GM23338 (cell line): Measurements from ENCODE around the gene KRT81. TPM values are rescaled to one million over a fixed set of nuclear protein-coding genes. Genes with fewer than 3 reads are reported as not detected.

ENCODE experiments used
- ATAC-seq: fragments of 200-7000 bp; cut with Tn5 transposase; 3 replicates; pipeline ENCODE4 v1.9.1; 2020
- DNase-seq: peaks from one replicate; pipeline ENCODE4 v3.0.0-alpha.2; 2015; ENCODE audit warnings: low spot score
- H2AFZ ChIP-seq: fragments of 200-600 bp; sonication (generic); 2 replicates; pipeline ENCODE4 v1.8.0; 2016; ENCODE audit warnings: antibody characterized with exemption, mild to moderate bottlenecking, moderate library complexity
- H3F3A ChIP-seq: fragments of 200-600 bp; sonication (generic); replicated peaks from 2 replicates; pipeline ENCODE4 v1.8.0; 2017; ENCODE audit warnings: antibody characterized with exemption, mixed run types, low read depth
- H3K27ac ChIP-seq: fragments of 200-600 bp; sonication (generic); 2 replicates; pipeline ENCODE4 v1.6.1; 2016; ENCODE audit warnings: low read depth
- H3K27me3 ChIP-seq: fragments of 200-600 bp; sonication (generic); 2 replicates; pipeline ENCODE4 v1.8.0; 2016; ENCODE audit warnings: mild to moderate bottlenecking, mixed run types, moderate library complexity; ENCODE audit not compliant: insufficient read depth
- H3K36me3 ChIP-seq: fragments of 200-600 bp; sonication (generic); 2 replicates; pipeline ENCODE4 v1.8.0; 2016; ENCODE audit warnings: mild to moderate bottlenecking; ENCODE audit not compliant: insufficient read depth
- H3K4me1 ChIP-seq: fragments of 200-600 bp; sonication (generic); 2 replicates; pipeline ENCODE4 v1.8.0; 2016; ENCODE audit warnings: mild to moderate bottlenecking, moderate library complexity; ENCODE audit not compliant: insufficient read depth
- H3K4me2 ChIP-seq: fragments of 200-600 bp; sonication (generic); 2 replicates; pipeline ENCODE4 v1.7.1; 2017; ENCODE audit warnings: mixed run types
- H3K4me3 ChIP-seq: fragments of 200-600 bp; sonication (generic); 2 replicates; pipeline ENCODE4 v1.6.1; 2016; ENCODE audit warnings: mixed run types
- H3K79me2 ChIP-seq: fragments of 200-600 bp; sonication (generic); replicated peaks from 2 replicates; pipeline ENCODE4 v1.8.0; 2017; ENCODE audit warnings: mild to moderate bottlenecking; ENCODE audit not compliant: insufficient read depth
- H3K9me2 ChIP-seq: fragments of 200-600 bp; sonication (generic); 2 replicates; pipeline ENCODE4 v1.8.0; 2017; ENCODE audit not compliant: insufficient read depth
- H4K20me1 ChIP-seq: fragments of 200-600 bp; sonication (generic); replicated peaks from 2 replicates; pipeline ENCODE4 v1.8.0; 2017; ENCODE audit warnings: mild to moderate bottlenecking; ENCODE audit not compliant: insufficient read depth
- H3K27ac Mint-ChIP-seq: 2 replicates; pipeline ENCODE4 v1.8.0; 2020; ENCODE audit warnings: inconsistent platforms, mild to moderate bottlenecking, moderate library complexity, mixed read lengths
- H3K27me3 Mint-ChIP-seq: 3 replicates; pipeline ENCODE4 v1.8.0; 2022; ENCODE audit warnings: low read depth, mild to moderate bottlenecking, moderate library complexity, mixed read lengths, inconsistent platforms; ENCODE audit not compliant: insufficient read depth, poor library complexity
- H3K36me3 Mint-ChIP-seq: 3 replicates; pipeline ENCODE4 v1.8.0; 2021; ENCODE audit warnings: low read depth, mild to moderate bottlenecking, inconsistent platforms, moderate library complexity, mixed read lengths
- H3K4me1 Mint-ChIP-seq: 3 replicates; pipeline ENCODE4 v1.8.0; 2020; ENCODE audit warnings: mild to moderate bottlenecking, inconsistent platforms, mixed read lengths
- H3K4me3 Mint-ChIP-seq: 3 replicates; pipeline ENCODE4 v1.8.0; 2021; ENCODE audit warnings: moderate library complexity, mild to moderate bottlenecking, inconsistent platforms, mixed read lengths
- H3K9me3 Mint-ChIP-seq: 3 replicates; pipeline ENCODE4 v1.8.0; 2020; ENCODE audit warnings: moderate library complexity, mild to moderate bottlenecking, inconsistent platforms, mixed read lengths
- CREB1 ChIP-seq: fragments of 250-450 bp; sonication (Bioruptor Pico); IDR thresholded peaks from 2 replicates; pipeline ENCODE4 v1.5.0; 2020; ENCODE audit warnings: low read depth, mild to moderate bottlenecking, moderate library complexity
- CTCF ChIP-seq, 2 experiments: fragments of 200-600 bp in 1 of 2; sonication (generic) in 1 of 2; conservative IDR thresholded peaks; 2 replicates each; pipeline versions ENCODE4 v1.5.1 to v1.6.1; 2016 to 2017; ENCODE audit warnings: antibody characterized with exemption in 2 of 2, low read depth in 2 of 2, mild to moderate bottlenecking in 2 of 2, moderate library complexity in 1 of 2
- ETS1 ChIP-seq: IDR thresholded peaks from 2 replicates; pipeline ENCODE4 v1.6.1; 2016; ENCODE audit warnings: antibody characterized with exemption
- EZH2phosphoT487 ChIP-seq: fragments of 200-600 bp; sonication (generic); IDR thresholded peaks from one replicate; pipeline ENCODE4 v1.8.1; 2018; ENCODE audit warnings: antibody characterized with exemption; ENCODE audit not compliant: unreplicated experiment
- JUNB ChIP-seq: IDR thresholded peaks from one replicate; pipeline ENCODE4 v1.6.1; 2016; ENCODE audit warnings: antibody characterized with exemption; ENCODE audit not compliant: unreplicated experiment
- NANOG ChIP-seq: IDR thresholded peaks from 2 replicates; pipeline ENCODE4 v1.6.1; 2016; ENCODE audit warnings: antibody characterized with exemption, borderline replicate concordance
- POLR2AphosphoS5 ChIP-seq: IDR thresholded peaks from 2 replicates; pipeline ENCODE4 v1.6.1; 2016; ENCODE audit warnings: antibody characterized with exemption, low read depth
- REST ChIP-seq: IDR thresholded peaks from one replicate; pipeline ENCODE4 v1.6.1; 2018; ENCODE audit warnings: antibody characterized with exemption; ENCODE audit not compliant: unreplicated experiment
- STAT1 ChIP-seq: IDR thresholded peaks from one replicate; pipeline ENCODE4 v1.6.1; 2016; ENCODE audit warnings: antibody characterized with exemption; ENCODE audit not compliant: unreplicated experiment
- ZNF114 ChIP-seq: fragments of 250-450 bp; sonication (Bioruptor Pico); IDR thresholded peaks from 2 replicates; pipeline ENCODE4 v1.5.0; 2020; ENCODE audit warnings: mild to moderate bottlenecking, moderate library complexity
- ZNF331 ChIP-seq: fragments of 250-450 bp; sonication (Bioruptor Pico); IDR thresholded peaks from 2 replicates; pipeline ENCODE4 v1.5.0; 2020; ENCODE audit warnings: low read depth, mild to moderate bottlenecking, moderate library complexity
- ZNF462 ChIP-seq: fragments of 250-450 bp; sonication (Bioruptor Pico); IDR thresholded peaks from 2 replicates; pipeline ENCODE4 v1.5.0; 2020; ENCODE audit warnings: mild to moderate bottlenecking, moderate library complexity
- polyA plus RNA-seq: library from polyadenylated mRNA; unstranded; fragments of >200 nt; fragmentation: Nextera tagmentation; extraction: Ambion mirVana; gene quantifications from 2 replicates; pipeline ENCODE4 v1.2.1, GENCODE V29; 2016
- total RNA-seq: library from RNA; depleted of rRNA; stranded (reverse); fragments of >200 nt; shearing (Covaris generic); gene quantifications from 2 replicates; pipeline ENCODE4 v1.2.3, GENCODE V29; 2014

Gene KRT81
- total and polyA plus RNA-seq, 2 experiments from 2014 or later = not detected

- Histone ChIP-seq H3K79me2 (no peaks in the 10 kb centered on the region), H3F3A (no peaks in the 10 kb centered on the region), H4K20me1 (no peaks in the 10 kb centered on the region), H3K4me3 (no peak overlapping the region), H3K27ac (no peak overlapping the region), H3K4me1 (no peaks in the 10 kb centered on the region), H3K9me2 (0 out of 2 replicates have a peak, but pooled peaks cover under 1% of the 10 kb centered on the region), H3K27me3 (no peaks in the 10 kb centered on the region), H3K4me2 (no peak overlapping the region), H2AFZ (no peak overlapping the region), H3K36me3 (no peaks in the 10 kb centered on the region)
- no peak for ATAC-seq
- peaks cover 2% of the 10 kb centered on the region for H3K27me3 Mint-ChIP-seq
- TF ChIP-seq ZNF462 (CRISPR knock-in tag) (no peak), NANOG (no peak), ETS1 (no peak), CTCF (conservative IDR thresholded peaks at IDR 0.05; ENCODE audit: low read depth in 2 of 2) (no peak), POLR2AphosphoS5 (no peak), ZNF331 (CRISPR knock-in tag) (no peak), JUNB (no peak), EZH2phosphoT487 (no peak), CREB1 (no peak), REST (no peak), ZNF114 (CRISPR knock-in tag) (no peak), STAT1 (no peak)
- H3K27ac Mint-ChIP-seq = no peak overlapping the region
- no peaks in the 10 kb centered on the region for H3K9me3 Mint-ChIP-seq
- no peak for DNase-seq
- H3K4me1 Mint-ChIP-seq = peaks cover 3% of the 10 kb centered on the region; the same call in 2 of the 3 replicates
- H3K4me3 Mint-ChIP-seq = no peak overlapping the region
- H3K36me3 Mint-ChIP-seq = no peaks in the 10 kb centered on the region
Measured at GRCh38 chr12:52284562-52285171, 6.7 kb downstream of the KRT81 start.
